Measurements from ENCODE around the gene PLXNA4.

- TF ChIP-seq CTCF (conservative IDR thresholded peaks at IDR 0.05) (no peak), EZH2 (IDR thresholded peaks at IDR 0.05; ENCODE audit: low read depth) (no peak)
Observed at GRCh38 chr7:132202541-132202940, 373.7 kb downstream of the PLXNA4 start.

Measured in PC-9 (cell line).